Activated naive CD4-positive, alpha-beta T cell treated with anti-CD3 and anti-CD28 coated beads, Interleukin-2, amount 50 U/mL, for 16 hours (primary cell): ENCODE data around the gene NDUFS7.

ENCODE experiments used
- DNase-seq: peaks from one replicate; pipeline ENCODE4 v3.0.0-alpha.2; 2020

The NDUFS7 gene

GRCh38 chr19:1401138-1401888 lies 17.6 kb downstream of the NDUFS7 start, which contains the start of gene GAMT:
GAMT (minus strand) TSS chr19:1401542; CDS start chr19:1401476, 66 bp downstream.
- DNase-seq: peak; percentile 68

DNA sequence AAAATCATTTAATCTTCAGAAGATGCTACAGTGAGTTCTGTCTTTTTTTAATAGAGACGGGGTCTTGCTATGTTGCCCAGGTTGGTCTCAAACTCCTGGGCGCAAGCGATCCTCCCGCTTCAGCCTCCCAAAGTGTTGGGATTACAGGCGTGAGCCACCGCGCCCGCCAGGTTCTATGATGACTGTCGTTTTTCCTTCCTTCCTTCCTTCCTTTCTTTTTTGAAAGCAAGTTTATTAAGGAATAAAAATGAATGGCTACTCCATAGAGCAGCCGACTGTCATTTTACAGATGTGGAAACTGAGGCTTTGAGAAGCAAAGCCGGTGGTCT lies 18.1 kb downstream of the NDUFS7 start:
- no peak for DNase-seq

DNA sequence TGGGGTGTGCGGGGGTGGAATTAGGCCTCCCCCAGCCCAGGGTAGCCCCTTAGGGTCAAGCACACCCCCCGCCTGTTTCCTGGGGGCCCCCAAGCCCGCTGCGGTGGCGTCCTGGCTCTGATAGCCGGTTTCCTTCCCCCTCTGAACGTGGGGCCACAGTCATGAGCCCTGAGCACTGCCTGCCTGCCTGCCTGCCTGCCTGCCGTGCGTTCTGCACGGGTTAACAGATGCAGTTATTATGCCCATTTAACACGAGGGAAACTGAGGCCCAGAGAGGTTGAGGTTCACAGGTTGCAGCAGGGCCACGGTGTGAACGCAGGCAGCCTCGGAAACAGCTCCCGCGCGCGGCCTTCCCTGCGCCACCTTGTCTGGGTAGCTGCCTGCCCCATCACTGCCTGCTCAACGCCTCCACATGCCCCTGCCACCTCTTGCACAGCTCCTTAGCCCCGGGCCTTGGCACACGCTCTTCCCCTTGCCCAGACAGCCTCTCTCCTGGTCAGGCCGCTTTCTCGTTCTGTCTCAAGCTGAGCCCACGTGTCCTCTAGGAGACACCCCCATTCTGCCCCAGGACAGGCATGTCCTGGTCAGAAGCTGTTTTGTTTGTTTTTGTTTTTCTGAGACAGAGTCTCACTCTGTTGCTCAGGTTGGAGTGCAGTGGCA lies 18.8 kb downstream of the NDUFS7 start:
- DNase-seq: no peak

DNA sequence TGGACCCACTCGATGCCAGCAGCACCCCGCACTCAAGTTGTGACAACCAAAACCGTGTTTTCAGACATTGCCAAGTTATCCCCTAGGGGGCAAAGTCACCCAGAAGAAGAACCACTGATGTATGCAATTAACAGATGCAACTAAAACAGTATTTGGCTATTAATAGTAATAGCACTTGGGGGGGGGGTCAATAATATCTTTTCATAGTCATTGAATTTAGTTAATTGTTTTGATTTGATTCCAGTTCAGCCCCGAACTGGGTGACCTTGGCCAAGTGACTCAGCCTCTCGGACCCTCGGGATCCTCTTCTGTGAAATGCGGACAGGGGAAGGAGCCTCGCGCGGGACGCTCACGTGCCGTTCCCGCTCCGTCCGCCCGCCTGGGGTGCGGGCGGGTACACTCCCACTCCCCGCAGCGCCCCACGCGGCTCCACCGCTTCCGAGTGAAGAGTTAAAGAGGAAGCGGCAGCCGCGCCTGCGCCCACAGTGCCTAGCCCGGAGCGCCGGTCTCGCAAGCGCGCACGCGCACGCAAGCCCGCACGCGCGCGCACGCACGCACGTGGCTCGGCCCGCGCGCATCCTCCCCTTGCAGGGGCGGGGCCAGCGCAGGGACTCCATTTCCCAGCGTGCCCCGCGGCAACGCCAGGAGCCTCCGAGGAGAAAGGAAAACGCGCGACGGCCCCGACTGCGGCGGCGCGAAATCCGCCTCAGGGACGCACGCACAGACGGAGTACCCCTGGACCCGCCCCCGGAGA lies 23.2 kb downstream of the NDUFS7 start:
- peak; percentile 100 for DNase-seq

DNA sequence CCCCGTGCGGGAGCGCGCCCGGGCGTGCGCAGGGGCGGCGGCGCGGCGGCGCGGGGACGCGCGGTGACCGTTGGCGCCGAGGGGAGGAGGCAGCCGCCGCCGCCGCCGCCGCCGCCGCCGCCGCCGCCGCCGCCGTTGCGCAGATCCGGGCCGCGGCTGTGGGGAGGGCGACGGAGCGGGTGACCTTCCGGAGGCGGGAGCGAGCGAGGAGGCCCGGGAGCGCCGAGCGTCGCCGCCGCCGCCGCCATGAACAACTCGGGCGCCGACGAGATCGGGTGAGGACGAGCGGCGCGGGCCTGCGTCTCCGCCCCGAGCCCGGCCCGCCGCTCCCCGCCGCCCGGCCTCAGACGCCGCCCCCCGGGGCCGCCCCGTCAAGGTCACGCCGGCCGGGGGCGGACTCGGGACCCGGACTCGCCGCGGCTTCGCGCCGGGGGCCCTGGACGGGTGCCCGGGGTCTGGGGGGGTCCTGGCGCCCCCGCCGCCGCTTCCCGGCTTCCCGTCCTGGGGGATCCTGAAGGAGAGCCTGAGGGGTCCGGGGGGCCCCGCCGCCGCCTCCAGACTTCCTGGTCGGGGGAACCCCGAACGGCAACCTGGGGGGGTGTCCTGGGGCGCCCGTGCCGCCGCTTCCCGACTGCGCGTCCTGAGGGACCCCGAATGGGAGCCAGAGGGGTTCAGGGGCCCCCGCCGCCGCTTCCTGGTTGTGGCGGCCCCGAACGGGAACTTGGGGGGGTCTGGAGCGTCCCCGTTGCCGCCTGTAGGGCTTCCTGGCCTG lies 24.0 kb downstream of the NDUFS7 start, which contains the start of gene DAZAP1:
Gene DAZAP1 (plus strand): TSS at position 59 of the 772 bp plus-strand sequence. CDS start 188 bp downstream, at position 247.
- DNase-seq: peak; percentile 41

DNA sequence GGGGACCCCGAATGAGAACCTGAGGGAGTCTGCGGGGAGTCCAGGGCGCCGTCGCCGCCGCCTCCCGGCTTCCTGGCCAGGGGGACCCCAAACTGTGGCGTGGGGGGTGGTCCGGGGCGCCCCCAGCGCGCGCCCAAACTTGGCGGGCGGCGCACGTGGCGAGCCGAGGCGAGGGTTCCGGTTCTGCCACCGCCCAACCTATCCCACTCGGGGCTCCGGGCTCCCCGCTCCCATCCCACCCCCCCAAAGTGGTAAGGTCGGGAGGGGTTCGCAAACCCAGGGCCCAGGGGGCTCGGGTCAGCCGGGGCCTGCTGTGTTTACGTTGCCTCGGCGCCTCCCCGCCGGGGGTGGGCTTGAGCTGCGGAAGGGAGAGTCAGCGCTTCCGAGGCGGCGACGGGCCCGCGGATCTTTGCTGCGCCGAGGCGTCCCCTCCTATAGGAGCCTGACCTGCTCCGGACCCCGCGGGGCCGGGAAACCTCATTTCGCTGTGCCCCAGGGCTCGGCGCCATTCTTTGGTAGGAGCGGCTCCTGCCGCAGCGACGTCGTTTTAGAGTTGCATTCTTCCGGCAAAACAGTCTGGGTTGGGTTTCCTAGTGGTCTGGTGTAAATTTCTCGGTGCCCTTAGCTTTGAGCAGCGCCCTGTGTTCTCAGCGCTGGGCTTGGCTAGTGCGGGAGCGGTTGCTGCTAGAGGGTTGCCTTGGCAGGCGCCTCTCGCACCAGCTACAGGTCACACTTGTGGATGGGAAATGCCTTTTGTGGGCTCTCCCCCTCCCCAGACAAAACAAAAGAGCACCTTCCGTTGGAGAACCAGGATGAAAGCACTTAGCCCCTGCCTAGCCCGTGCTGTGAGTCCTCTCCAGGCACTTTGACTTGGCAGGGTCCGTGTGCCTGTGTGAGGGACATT lies 24.8 kb downstream of the NDUFS7 start:
- DNase-seq: peak; percentile 62

DNA sequence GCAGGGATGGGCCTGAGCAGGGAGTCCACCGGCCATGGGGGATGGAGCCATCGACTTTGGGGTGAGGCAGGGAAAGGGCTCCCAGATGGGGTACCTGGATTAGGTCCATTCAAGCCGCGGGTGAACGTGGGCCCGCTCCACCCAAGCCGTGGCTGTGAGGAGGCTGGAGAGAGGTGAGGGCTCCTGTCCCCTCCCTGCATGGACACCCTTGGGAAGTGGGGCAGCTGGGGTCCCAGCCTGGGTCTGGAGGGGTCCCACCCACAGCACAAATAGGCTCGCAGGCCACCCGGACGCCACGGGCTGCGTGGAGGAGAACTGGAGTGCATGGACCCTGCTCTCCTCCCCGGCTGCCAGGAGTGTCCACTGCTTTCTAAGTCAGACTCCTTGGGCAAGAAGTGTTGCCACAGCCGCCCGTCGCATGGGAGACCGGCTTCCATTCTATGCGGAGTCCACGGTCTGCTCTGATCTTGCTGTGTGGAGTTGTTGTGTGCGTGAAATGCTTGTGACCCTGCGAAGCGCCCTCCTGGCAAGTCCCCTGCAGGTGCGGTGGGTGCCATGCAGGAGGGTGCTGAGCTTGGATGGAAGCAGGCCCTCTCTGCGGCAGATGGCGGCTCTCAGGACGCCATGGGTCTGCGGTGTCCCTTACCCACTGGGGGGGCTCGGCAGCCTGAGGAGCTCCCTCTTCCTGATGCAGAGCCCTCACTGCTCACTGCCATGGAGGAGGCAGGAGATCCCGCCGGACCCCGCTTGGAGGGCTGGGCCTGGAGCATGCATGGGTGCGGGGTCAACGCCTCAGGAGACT lies 25.7 kb downstream of the NDUFS7 start:
- no peak for DNase-seq

DNA sequence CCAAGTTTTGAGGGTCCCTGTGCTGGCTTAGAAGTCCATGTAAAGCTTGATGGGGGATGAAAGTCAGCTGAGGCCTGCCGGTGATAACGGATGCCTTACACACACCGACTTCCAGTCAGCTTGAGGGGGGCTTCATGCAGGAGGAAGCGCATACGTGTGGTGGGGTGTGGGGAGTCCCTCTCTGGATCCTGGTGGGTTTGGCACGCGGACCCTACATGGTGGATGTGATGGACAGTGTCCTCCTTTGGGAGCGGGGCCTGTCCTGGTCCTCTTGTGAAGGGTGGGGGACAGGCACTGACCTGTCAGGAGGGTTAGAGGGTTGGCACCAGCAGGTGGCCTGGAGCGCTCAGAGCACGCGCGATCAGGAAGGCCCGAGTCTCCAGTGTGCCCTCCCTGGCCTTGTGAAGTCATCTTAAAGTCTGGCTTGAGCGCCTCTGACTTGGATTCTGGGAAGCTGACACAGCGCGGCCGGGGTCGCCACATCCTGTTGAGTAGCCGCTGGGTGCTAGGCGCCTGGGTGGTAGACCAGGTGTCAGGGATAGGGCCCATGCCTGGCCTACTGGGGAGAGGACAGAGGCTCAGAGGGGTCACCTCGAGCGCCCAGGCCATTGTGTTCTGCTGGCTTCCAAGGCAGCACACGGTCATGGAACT lies 26.6 kb downstream of the NDUFS7 start:
- DNase-seq: no peak

DNA sequence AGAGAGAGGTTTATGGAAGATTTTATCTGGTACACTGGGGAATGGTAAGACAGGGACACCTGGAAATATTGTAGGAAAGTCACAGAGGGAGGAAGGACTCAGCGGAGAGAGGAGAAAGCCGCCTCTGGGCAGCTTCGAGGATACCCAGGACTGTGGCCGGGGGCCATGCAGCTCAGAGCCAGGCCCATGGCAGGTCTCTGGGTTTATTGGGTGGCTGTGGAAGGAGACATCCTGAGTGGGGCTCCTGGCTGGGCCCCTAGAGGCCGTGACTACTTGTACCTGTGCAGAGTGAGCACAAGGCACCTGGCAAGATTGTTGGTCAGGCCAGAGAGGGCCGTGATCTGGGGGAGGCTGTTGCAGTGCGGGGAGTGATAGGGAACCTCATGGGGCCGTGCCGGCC lies 27.1 kb downstream of the NDUFS7 start:
- DNase-seq: no peak

DNA sequence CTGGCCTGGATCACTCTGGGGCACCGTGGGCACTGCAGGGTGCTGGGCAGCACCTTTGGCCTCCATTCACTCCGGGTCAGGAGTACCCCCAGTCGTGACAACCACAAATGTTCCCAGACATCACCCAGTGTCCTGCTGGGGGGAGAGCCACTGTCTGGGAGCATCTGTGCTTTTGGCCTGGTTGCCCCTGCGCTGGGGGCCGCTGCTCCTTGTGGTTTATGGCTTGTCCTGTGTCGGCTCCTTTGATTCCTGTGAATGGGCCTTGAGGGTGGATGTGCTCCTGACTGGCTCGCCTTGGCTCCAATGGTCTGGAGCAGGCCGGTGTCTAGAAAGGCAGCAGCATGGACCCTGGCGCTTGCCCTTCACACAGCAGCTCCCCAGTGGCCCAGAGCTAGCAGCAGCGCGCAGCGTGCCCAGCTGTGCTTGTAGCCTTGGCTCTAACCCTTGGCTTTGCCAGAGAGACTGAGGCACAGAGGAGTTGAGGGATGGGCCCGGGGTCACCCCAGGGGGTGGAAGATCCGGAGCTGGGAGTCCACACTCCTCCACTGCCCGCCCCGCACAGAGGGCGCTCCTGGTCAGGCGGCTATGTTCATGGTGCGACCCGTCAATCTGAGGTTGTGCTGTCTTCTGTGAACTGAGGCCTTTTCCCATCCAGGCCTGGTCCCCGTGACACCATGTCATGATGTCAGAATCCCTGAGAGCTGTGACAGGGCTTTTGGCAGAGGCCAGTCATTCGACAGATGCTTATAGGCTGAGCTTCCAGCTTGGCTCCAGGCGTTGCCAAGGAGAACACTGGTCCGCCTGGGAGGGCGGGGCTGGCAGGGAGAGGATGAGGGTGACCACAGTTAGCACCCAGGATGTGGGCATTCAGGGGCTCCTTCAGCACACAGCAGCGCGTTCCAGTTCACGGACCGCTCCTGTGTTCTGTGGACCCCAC lies 27.8 kb downstream of the NDUFS7 start:
- no peak for DNase-seq

GRCh38 chr19:1412323-1412923 lies 28.7 kb downstream of the NDUFS7 start:
- DNase-seq: no peak

GRCh38 chr19:1412995-1413800 lies 29.5 kb downstream of the NDUFS7 start:
- no peak for DNase-seq

GRCh38 chr19:1416014-1416841 lies 32.5 kb downstream of the NDUFS7 start:
- no peak for DNase-seq

- DNase-seq: no peak
Observed at GRCh38 chr19:1417145-1417544, 33.4 kb downstream of the NDUFS7 start.

DNA sequence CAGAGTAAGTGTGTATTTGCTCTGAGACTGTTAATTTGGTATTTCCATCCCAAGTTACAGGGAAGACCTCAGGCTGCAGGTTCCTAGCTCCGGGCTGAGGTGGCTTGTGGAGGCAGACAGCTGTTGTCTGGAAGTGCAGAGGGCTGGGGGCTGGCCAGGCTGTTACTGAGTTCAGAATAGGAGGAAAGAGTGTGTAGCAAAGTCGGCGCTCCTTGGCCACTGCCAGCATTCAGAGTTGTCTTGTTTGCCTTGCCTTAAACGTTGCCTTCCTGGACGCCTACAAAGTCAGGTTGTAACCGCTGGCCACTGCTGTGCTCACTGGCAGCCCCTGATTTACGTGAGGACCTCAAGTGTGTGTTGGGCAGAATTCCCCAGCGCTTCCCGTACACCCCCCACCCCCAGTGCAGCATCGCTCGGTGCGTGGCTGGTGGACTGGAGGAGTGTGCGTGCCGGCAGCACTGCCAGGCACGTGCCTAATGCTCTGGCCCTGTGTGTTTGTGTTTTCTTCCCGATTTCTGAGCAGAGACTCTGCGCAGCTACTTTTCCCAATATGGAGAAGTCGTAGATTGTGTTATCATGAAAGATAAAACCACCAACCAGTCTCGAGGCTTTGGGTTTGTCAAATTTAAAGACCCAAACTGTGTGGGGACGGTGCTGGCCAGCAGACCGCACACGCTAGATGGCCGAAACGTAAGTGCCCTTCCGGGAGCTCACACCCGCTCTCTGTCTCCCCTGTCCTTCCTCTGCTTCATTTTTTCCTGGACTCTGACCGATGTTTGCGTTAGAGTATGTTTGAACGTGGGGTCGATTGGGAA lies 34.2 kb downstream of the NDUFS7 start:
- no peak for DNase-seq

GRCh38 chr19:1418496-1418775 lies 34.7 kb downstream of the NDUFS7 start:
- DNase-seq: no peak
